ENCODE results near the gene FHDC1.

GRCh38 chr4:153004081-153004850 lies 68.1 kb downstream of the FHDC1 start:
- TF ChIP-seq CTCF (IDR thresholded peaks at IDR 0.05 in 8 of 11, conservative IDR thresholded peaks at IDR 0.05 in 3 of 11) (no peak), POLR2AphosphoS5 (IDR thresholded peaks at IDR 0.05) (no peak)
